Neuronal stem cell (in vitro differentiated cells): ENCODE data around the gene PRKN.

ENCODE experiments used
- DNase-seq: peaks from one replicate; pipeline ENCODE4 v3.0.0-alpha.2; 2013; ENCODE audit warnings: low spot score
- H2AFZ ChIP-seq: one replicate; pipeline ENCODE4 v1.6.1; 2013; ENCODE audit warnings: mild to moderate bottlenecking, low read length, inconsistent platforms
- H2AK5ac ChIP-seq: 2 replicates; pipeline ENCODE4 v1.6.1; 2013; ENCODE audit warnings: low read depth, mild to moderate bottlenecking, inconsistent platforms, low read length, moderate library complexity, mixed read lengths
- H2BK120ac ChIP-seq: 2 replicates; pipeline ENCODE4 v1.6.1; 2013; ENCODE audit warnings: low read depth, mild to moderate bottlenecking, inconsistent platforms, low read length, moderate library complexity, mixed read lengths
- H2BK12ac ChIP-seq: one replicate; pipeline ENCODE4 v1.6.1; 2013; ENCODE audit warnings: low read length, inconsistent platforms
- H2BK15ac ChIP-seq: 2 replicates; pipeline ENCODE4 v1.6.1; 2013; ENCODE audit warnings: mild to moderate bottlenecking, low read length, inconsistent platforms, mixed read lengths
- H2BK5ac ChIP-seq: one replicate; pipeline ENCODE4 v1.6.1; 2013; ENCODE audit warnings: inconsistent platforms, mild to moderate bottlenecking, low read length, moderate library complexity
- H3K14ac ChIP-seq: one replicate; pipeline ENCODE4 v1.6.1; 2013; ENCODE audit warnings: low read length, inconsistent platforms
- H3K18ac ChIP-seq: 2 replicates; pipeline ENCODE4 v1.6.1; 2013; ENCODE audit warnings: low read length, inconsistent platforms
- H3K23ac ChIP-seq: 2 replicates; pipeline ENCODE4 v1.6.1; 2013; ENCODE audit warnings: low read depth, mild to moderate bottlenecking, mixed read lengths, low read length, inconsistent platforms; ENCODE audit not compliant: poor library complexity
- H3K27ac ChIP-seq: replicated peaks from 3 replicates; pipeline ENCODE4 v1.5.1; 2013; ENCODE audit warnings: low read length, inconsistent platforms
- H3K27me3 ChIP-seq, 3 experiments: 2 replicates each; pipeline ENCODE4 v1.6.1; 2013; ENCODE audit warnings: low read length in 3 of 3, mild to moderate bottlenecking in 2 of 3, inconsistent platforms in 1 of 3, low read depth in 1 of 3, mixed read lengths in 1 of 3, moderate library complexity in 1 of 3; ENCODE audit not compliant: control insufficient read depth in 3 of 3, insufficient read depth in 3 of 3
- H3K36me3 ChIP-seq, 2 donors: replicated peaks in 1 of 2; 2 replicates each; pipeline ENCODE4 v1.6.1; 2013; ENCODE audit warnings: low read length in 2 of 2; ENCODE audit not compliant: control insufficient read depth in 2 of 2, insufficient read depth in 2 of 2
- H3K4ac ChIP-seq: 2 replicates; pipeline ENCODE4 v1.6.1; 2013; ENCODE audit warnings: inconsistent platforms, mild to moderate bottlenecking, low read length, moderate library complexity
- H3K4me1 ChIP-seq, 2 donors: 1 replicate in 1 of 2; 2 replicates in 1 of 2; pipeline ENCODE4 v1.6.1; 2013; ENCODE audit warnings: low read length in 2 of 2, low read depth in 1 of 2; ENCODE audit not compliant: control insufficient read depth in 2 of 2, insufficient read depth in 1 of 2
- H3K4me2 ChIP-seq: one replicate; pipeline ENCODE4 v1.6.1; 2013; ENCODE audit warnings: mild to moderate bottlenecking, low read length, inconsistent platforms; ENCODE audit not compliant: insufficient read depth, poor library complexity, severe bottlenecking
- H3K4me3 ChIP-seq, 2 donors: 2 replicates each; pipeline ENCODE4 v1.5.1; 2013; ENCODE audit warnings: low read length in 2 of 2, mild to moderate bottlenecking in 2 of 2, inconsistent platforms in 1 of 2, moderate library complexity in 1 of 2
- H3K79me1 ChIP-seq: one replicate; pipeline ENCODE4 v1.6.1; 2013; ENCODE audit warnings: low read depth, mild to moderate bottlenecking, inconsistent platforms, low read length, moderate library complexity
- H3K9ac ChIP-seq: one replicate; pipeline ENCODE4 v1.6.1; 2013; ENCODE audit warnings: mild to moderate bottlenecking, low read depth, low read length, inconsistent platforms; ENCODE audit not compliant: poor library complexity
- H3K9me3 ChIP-seq, 2 donors: replicated peaks in 1 of 2; 2 replicates each; pipeline versions ENCODE3 to v1.6.1; 2013; ENCODE audit warnings: low read length in 2 of 2, mild to moderate bottlenecking in 2 of 2, inconsistent platforms in 1 of 2, low read depth in 1 of 2, mixed read lengths in 1 of 2, moderate library complexity in 1 of 2; ENCODE audit not compliant: control insufficient read depth in 2 of 2, insufficient read depth in 1 of 2
- H4K8ac ChIP-seq: one replicate; pipeline ENCODE4 v1.6.1; 2013; ENCODE audit warnings: low read depth, mild to moderate bottlenecking, inconsistent platforms, low read length, moderate library complexity
- H4K91ac ChIP-seq: one replicate; pipeline ENCODE4 v1.6.1; 2013; ENCODE audit warnings: low read length, low read depth, mild to moderate bottlenecking, inconsistent platforms; ENCODE audit not compliant: poor library complexity
- WGBS, 2 donors: extraction: QIAGEN DNeasy Blood & Tissue Kit; methylation state at CpG; one replicate each; pipeline ENCODE4 v1.1.7; 2013; ENCODE audit warnings: missing lambda C conversion rate in 2 of 2, mixed read lengths in 1 of 2; ENCODE audit not compliant: insufficient read length in 2 of 2, insufficient replicate concordance in 1 of 2; ENCODE audit errors: extremely low coverage in 2 of 2; 5-methylcytosine and 5-hydroxymethylcytosine counted together

The PRKN gene

DNA sequence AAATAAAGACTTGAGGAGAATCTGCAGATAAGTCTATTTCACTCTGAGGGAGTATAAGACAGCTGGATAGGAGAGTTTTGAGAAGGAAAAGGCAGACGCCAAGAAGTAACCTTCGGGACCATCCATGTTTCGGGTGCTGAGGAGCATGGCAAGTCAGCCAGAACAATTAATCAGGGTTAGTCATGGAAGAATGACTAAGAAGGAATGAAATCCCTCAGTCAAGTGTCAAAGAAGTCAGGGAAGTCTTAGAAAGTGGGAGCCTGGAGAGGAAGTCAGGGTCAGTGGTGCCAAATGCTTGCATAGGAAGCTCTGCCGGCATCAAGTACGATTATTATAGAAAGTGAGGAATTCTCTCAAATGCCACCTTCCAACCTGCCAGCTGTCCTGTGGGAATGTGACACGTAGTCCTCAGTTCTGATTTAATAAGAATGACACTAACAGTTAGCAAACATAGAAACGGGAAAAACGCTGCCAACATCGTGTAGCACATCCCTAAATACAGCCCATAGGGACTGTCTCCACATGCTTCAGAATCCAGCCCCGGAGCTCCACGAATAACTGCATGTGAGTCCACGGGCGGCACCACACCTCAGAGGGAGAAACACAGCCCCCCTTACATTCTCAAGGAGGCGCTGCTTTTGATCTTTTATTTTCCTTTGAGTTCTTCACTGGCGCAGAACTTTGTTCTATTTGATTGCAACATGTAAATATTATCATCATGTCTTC is 602.7 kb downstream of the PRKN start:
- no peaks in the 10 kb centered on the region for H3K36me3 ChIP-seq
- H3K4me3 ChIP-seq, result no peak overlapping the region
- no peak overlapping the region for H3K23ac ChIP-seq
- no peak overlapping the region for H3K4me2 ChIP-seq
- no peak overlapping the region for H3K4ac ChIP-seq
- no peak overlapping the region for H2BK120ac ChIP-seq
- WGBS, 2 donors, result no CpG with 5 or more reads among the region's 15 CpGs
- H3K9ac ChIP-seq, result no peak overlapping the region
- H3K14ac ChIP-seq, result no peak overlapping the region
- no peak overlapping the region for H3K18ac ChIP-seq
- no peak overlapping the region for H2BK15ac ChIP-seq
- H4K91ac ChIP-seq, result no peak overlapping the region
- no peaks in the 10 kb centered on the region for H3K27me3 ChIP-seq
- no peak overlapping the region for H3K27ac ChIP-seq
- H2BK5ac ChIP-seq, result no peak overlapping the region
- no peak overlapping the region for H4K8ac ChIP-seq
- no peaks in the 10 kb centered on the region for H3K4me1 ChIP-seq
- DNase-seq, result no peak
- H2BK12ac ChIP-seq, result no peak overlapping the region
- no peaks in the 10 kb centered on the region for H3K9me3 ChIP-seq
- peak overlapping the region; percentile 73 for H2AFZ ChIP-seq
- H3K79me1 ChIP-seq, result no peaks in the 10 kb centered on the region
- no peak overlapping the region for H2AK5ac ChIP-seq

DNA sequence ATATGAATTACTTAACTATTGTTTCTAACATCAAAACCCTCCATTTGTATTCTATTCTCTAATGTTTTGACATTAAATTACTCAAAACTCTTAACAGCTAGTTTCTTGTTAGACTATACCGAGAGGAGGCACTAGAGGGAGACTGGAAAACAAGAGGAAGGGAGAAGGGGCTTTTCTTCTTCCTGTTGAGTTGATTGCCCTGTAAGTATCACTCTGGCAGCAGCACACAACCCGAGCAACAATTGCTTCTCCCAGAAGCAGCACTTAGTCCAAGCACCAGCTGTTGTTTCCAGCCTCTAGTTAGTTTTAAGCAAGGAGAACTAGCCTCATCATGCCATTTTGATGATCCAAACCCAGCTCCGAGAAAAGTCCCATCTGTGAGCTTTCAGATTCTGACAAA is 603.8 kb downstream of the PRKN start:
- H3K27ac ChIP-seq, result no peak overlapping the region
- no peak overlapping the region for H3K4me3 ChIP-seq
- H3K9me3 ChIP-seq, result no peaks in the 10 kb centered on the region
- H2BK120ac ChIP-seq, result no peak overlapping the region
- no peak overlapping the region for H3K14ac ChIP-seq
- H2BK15ac ChIP-seq, result no peak overlapping the region
- no peak overlapping the region for H3K4ac ChIP-seq
- no peak overlapping the region for H3K18ac ChIP-seq
- no CpG with 5 or more reads among the region's 3 CpGs for WGBS, 2 donors
- H2AFZ ChIP-seq, result peak overlapping the region; percentile 73
- H3K27me3 ChIP-seq, result no peaks in the 10 kb centered on the region
- H3K36me3 ChIP-seq, result no peaks in the 10 kb centered on the region
- no peak overlapping the region for H4K8ac ChIP-seq
- DNase-seq, result no peak
- no peak overlapping the region for H2BK12ac ChIP-seq
- no peak overlapping the region for H2AK5ac ChIP-seq
- H2BK5ac ChIP-seq, result no peak overlapping the region
- H4K91ac ChIP-seq, result no peak overlapping the region
- H3K9ac ChIP-seq, result no peak overlapping the region
- no peaks in the 10 kb centered on the region for H3K79me1 ChIP-seq
- no peaks in the 10 kb centered on the region for H3K4me1 ChIP-seq
- H3K4me2 ChIP-seq, result no peak overlapping the region
- H3K23ac ChIP-seq, result no peak overlapping the region

DNA sequence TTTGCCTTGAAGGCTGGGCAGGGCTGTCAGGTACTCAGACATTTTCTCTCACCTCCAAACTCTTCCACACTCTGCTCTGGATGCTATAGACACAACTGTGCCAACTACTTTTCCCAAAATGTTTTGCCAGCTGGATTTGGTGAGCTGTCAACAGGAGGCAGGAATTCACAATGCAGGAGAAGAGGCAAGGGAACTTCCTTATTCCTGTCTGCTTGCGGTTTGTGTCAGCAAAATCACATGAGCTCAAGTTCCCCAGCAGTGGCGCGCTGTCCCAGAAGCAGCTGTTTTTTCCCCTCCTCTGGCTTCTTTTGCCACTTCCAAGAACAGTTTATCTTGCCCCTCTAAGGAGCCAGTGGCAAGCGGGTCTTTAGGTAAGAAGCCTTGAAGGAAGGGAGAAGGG is 608.2 kb downstream of the PRKN start:
- no peak for DNase-seq
- peak overlapping the region; percentile 6 for H3K9ac ChIP-seq
- no peak overlapping the region for H4K91ac ChIP-seq

DNA sequence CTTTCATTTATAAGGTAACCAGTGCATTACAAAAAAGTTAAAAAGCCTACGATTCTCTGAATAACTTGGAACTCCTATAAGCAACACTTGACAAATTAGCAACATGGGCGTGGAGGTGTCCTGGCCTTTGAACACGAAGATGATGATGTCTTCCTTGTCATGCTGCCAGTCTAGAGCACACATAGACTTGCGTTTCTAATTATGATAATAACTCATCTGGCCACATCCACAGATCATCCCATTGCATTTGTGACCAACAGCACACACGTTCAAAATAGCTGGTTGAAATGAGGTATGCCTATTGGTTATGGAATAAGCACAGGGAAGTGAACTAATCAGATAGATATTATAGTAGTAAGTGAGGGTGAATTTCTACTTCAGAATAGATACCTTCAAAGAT is 608.9 kb downstream of the PRKN start:
- no peaks in the 10 kb centered on the region for H3K9me3 ChIP-seq
- no peaks in the 10 kb centered on the region for H3K4me1 ChIP-seq
- H2AFZ ChIP-seq, result no peak overlapping the region
- no peak overlapping the region for H4K8ac ChIP-seq
- H3K27ac ChIP-seq, result no peak overlapping the region
- no peak overlapping the region for H2BK120ac ChIP-seq
- H2BK12ac ChIP-seq, result no peak overlapping the region
- H2BK15ac ChIP-seq, result no peak overlapping the region
- H2BK5ac ChIP-seq, result no peak overlapping the region
- WGBS, 2 donors, result no CpG with 5 or more reads among the region's 5 CpGs
- no peak overlapping the region for H3K23ac ChIP-seq
- H3K4me2 ChIP-seq, result no peak overlapping the region
- H4K91ac ChIP-seq, result no peak overlapping the region
- no peak overlapping the region for H3K9ac ChIP-seq
- H3K4ac ChIP-seq, result no peak overlapping the region
- H3K36me3 ChIP-seq, result no peaks in the 10 kb centered on the region
- no peaks in the 10 kb centered on the region for H3K79me1 ChIP-seq
- no peak overlapping the region for H3K4me3 ChIP-seq
- H3K27me3 ChIP-seq, result no peaks in the 10 kb centered on the region
- DNase-seq, result no peak
- no peak overlapping the region for H3K18ac ChIP-seq
- no peak overlapping the region for H2AK5ac ChIP-seq
- H3K14ac ChIP-seq, result no peak overlapping the region

More for the DNA sequence above, 608.2 kb downstream of the PRKN start:
- Histone ChIP-seq H3K4ac (no peak overlapping the region), H2AK5ac (no peak overlapping the region), H3K23ac (no peak overlapping the region), H3K14ac (no peak overlapping the region), H3K4me1 (no peaks in the 10 kb centered on the region), H2BK15ac (no peak overlapping the region), H3K27ac (no peak overlapping the region), H2BK5ac (no peak overlapping the region), H3K36me3 (no peaks in the 10 kb centered on the region), H2BK120ac (no peak overlapping the region), H3K18ac (no peak overlapping the region), H3K9me3 (no peaks in the 10 kb centered on the region), H2BK12ac (no peak overlapping the region), H2AFZ (peak overlapping the region; percentile 56), H3K27me3 (no peaks in the 10 kb centered on the region), H3K4me3 (no peak overlapping the region), H3K79me1 (no peaks in the 10 kb centered on the region), H4K8ac (no peak overlapping the region), H3K4me2 (no peak overlapping the region)
- WGBS, 2 donors, result no CpG with 5 or more reads among the region's 4 CpGs
